T1000 (cell line): ENCODE measurements around the gene SEC14L1.

Experiments used
- DNase-seq: peaks from one replicate; lab custom pipeline; 2025; ENCODE audit warnings: mixed read lengths; lab: John Stamatoyannopoulos, UW

The SEC14L1 gene

DNA sequence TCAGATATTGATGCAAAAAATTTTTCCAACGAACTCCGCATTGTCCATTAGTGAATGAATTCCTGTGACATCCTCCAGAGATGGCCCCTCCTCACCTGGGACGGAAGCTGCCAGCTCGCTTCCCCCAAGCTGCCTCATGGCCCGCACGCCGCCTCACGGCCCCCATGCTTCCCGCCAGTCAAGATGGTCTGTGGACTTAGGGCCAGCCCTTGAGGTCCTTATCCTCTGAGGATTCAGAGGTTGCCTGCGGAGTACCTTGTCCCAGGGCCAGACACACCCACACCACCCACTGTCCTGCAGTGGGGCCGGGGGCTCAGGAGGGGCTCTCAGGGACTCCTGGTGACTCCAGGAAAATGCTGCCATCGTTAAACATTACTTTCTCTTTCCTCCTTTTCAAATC, 73.6 kb downstream of the SEC14L1 start:
- no peak for DNase-seq

- DNase-seq: no peak
These were observed 74.0 kb downstream of the SEC14L1 start for GRCh38 chr17:77214743-77215142.

DNA sequence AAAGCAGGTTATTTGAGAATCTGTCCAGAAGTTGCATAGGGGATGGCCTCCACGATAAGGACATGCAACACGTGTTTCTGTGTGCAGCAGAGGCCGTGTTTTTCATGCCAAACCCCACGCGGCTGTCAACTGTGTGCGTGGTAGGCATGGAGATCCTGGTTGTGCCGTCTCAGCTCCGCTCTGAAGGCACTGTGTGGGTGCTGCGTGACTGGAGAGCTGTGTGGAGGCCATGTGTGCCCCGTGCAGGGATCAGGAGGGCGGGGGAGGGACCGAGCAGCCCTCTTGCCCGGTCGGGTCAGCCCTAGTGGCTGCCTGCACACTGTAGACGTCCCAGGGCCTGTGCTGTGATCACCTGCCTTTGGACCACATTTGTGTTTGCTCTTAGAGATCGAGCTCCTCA, 74.5 kb downstream of the SEC14L1 start:
- no peak for DNase-seq

GRCh38 chr17:77216486-77216885, 75.7 kb downstream of the SEC14L1 start:
- DNase-seq: no peak

- DNase-seq: no peak
These were observed 76.4 kb downstream of the SEC14L1 start for GRCh38 chr17:77217123-77217522.

DNA sequence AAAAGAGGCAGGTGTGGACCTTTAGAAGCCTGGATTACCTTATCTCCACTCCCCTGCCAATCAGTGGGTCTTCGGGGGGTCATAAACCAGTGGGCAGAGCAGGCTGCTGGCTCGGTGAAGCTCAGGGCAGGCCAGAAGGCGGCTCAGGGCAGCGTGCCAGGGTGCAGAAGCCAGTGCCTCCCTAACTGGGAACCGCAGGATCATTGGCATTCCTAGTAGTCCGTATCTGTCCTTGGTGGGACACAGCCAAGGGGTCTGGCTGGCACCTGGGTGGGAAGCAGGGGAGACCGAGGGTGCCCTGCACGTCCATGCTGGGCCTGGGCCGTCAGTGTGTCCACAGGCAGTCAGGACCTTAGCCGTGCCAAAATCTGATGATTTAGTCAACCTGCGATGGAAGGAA, 76.8 kb downstream of the SEC14L1 start:
- no peak for DNase-seq

GRCh38 chr17:77218902-77219301, 78.1 kb downstream of the SEC14L1 start:
- no peak for DNase-seq

GRCh38 chr17:77222356-77222755, 81.6 kb downstream of the SEC14L1 start:
- no peak for DNase-seq

GRCh38 chr17:77223642-77224420, 83.1 kb downstream of the SEC14L1 start:
- no peak for DNase-seq

DNA sequence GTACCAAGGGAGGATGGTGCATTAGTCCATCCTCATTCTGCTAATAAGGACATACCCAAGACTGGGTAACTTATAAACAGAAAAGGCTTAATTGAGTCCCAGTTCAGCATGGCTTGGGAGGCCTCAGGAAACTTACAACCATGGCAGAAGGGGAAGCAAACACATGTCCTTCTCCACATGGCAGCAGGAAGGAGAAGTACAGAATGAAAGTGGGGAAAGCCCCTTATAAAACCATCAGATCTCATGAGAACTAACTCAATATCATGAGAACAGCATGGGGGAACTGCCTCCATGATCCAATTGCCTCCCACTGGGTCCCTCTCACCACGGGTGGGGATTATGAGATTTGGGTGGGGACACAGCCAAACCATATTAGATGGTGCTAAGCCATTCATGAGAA, 84.5 kb downstream of the SEC14L1 start:
- DNase-seq: no peak

- no peak for DNase-seq
These were observed 86.9 kb downstream of the SEC14L1 start for GRCh38 chr17:77227461-77228240.

GRCh38 chr17:77228241-77228752, 87.5 kb downstream of the SEC14L1 start:
- DNase-seq: no peak

DNA sequence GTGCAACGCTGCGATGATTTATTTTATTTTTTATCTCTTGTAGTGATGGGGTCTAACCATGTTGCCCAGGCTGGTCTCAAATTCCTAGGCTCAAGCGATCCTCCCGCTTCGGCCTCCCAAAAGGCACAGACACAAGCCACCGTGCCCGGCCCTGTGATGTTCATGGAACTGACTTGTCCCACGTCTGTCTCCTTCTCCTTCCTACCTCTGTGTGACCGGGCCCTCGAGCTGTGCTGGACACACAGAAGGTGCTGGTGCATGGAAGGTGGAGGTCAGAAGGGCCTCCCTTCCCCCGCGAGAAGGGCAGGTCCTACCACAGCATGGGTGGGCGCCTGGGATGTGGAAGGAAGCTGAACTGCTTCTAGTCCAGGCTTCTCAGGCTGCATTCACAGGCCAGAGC, 88.0 kb downstream of the SEC14L1 start:
- DNase-seq: no peak

DNA sequence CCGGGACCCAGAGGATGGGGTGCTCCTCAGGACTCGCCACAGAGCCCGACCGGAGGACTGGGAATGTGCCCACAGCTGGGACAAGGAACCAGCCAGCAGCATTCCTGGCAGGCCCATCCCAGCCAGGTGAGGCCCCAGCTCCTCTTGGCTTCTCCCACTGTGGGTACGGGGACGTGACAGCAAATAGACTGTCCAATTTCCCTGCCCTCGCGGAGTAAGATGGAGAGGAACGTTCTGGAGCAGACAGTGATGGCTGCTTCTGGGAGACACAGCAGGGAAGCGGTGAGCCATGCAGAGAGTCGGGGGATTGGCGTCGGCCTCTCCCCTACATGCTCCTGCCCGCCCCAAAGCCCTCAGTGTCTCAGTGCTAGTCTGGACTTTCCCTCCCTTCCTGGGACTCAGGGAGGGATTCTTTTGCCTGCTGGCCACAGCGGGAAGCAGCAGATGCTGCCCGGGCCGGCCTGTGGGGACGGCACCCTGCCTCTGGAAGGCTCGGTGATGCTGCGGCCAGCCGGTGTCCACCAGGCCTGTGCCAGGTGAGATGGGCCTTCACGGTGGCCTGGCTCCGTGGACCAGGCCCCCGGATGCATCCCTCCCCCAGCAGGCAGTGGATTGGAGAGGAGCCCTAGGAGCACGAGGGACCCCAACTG, 89.1 kb downstream of the SEC14L1 start:
- DNase-seq: no peak

GRCh38 chr17:77230436-77230830, 89.7 kb downstream of the SEC14L1 start:
- no peak for DNase-seq

DNA sequence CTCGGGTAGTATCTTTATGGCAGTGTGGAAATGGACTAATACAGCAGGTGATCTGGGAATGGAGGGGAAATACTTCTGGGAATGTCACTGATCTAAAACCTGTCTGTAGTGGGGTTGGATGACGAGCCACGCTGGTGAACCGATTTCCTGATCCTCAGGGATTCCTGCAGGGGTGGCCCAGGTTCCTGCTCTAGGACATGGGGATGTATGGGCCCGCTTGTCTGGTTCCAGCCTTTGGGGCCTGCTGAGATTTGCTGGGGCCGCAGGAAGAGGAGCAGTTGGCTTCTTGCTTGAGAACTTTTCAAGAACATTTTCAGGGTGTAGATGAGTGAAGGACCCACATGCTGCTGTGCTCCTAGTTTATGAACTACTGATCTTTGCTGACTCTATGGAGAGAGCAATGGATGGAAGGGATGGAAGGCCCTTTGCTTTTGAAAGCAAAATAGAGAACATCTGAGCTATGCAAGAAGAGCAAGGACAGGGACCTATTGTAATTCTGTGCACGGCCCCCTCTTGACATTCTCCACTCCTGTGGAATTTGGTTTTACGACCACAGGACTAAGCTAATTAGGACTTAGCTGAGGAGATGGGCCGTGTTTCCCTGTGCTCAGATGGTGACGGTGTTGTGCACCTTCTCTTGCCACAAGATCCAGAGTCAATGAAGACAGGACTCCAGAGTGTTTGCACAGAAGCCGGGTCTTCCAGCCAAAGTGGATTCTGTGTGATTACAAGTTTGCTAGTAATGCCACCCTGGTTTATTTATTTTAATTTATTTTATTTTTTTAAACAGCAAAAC, 90.5 kb downstream of the SEC14L1 start:
- DNase-seq: no peak

DNA sequence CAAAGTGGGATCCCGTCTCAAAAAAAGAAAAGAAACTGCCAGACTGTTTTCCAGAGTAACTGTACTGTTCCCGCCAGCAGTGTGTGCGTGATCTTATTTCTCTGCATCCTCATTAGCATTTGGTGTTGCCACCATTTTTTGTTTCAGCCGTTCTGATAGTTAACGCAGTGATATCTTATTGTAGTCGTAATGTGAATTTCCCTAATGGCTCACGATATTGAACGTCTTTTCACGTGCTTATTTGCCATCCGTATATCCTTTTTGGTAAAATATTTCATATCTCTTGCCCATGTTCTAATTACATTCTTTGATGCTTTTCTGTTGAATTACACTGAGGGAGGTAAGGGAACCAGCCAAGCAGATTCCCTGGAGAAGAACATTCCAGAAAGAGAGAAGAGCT, 92.4 kb downstream of the SEC14L1 start:
- no peak for DNase-seq

DNA sequence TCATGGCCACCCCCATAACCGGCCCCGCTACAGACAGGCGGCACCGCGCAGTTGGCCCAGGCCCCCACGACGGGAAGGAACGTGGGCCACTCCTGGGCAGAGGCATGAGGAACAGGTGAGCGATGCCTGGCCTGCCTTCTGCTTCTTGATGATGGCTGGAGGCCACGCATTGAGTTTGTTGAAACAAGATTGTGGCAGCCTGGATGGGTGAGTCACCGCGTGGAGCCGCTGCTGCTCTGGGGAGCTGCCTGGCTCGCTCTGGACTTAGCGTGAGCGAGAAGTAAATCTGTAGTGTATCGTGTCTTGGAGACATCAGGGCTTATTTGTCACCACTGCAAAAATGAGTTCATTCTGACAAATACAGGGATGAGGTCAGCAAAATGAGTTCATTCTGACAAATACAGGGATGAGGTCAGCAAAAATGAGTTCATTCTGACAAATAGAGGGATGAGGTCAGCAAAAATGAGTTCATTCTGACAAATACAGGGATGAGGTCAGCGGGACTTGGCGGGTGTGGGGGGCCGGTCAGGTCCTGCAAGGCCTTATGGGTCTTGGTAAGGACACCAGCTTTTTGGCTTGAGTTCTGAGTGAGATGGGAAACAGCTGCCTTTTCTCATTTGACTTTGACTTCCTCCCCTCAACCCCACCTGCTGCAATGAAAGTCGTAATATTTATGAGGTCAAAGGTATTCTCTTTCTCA, 93.0 kb downstream of the SEC14L1 start:
- peak; percentile 90 for DNase-seq

GRCh38 chr17:77234695-77235094, 93.9 kb downstream of the SEC14L1 start:
- DNase-seq: no peak

DNA sequence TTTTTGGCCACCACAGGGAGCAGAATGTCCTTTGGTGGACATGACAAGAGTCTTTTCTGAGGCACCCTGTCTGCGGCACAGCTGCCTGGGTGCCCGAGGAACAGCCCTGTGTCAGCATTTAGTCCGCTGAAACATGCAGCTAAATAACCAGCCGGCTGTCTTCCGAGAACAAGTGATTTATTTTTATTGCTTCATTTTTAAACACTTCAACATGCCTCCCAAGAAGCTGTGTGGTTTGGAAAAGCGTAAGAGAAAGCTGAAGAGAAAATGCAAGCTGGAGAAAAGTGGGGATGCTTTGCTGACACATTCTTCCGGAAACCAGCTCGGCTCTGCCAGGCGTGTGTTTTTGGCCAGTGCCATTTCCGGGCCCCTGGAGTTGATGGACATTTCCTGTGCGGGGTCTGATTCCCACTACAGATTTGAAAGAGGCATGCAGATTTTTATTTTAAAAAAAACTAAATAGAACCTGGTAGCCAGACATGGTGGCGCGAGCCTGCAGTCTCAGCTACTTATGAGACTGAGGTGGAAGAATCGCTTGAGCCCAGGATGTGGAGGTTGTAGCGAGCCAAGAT, 94.7 kb downstream of the SEC14L1 start:
- no peak for DNase-seq
